ENCODE measurements around the gene MPP1.

MPP1 gene

DNA sequence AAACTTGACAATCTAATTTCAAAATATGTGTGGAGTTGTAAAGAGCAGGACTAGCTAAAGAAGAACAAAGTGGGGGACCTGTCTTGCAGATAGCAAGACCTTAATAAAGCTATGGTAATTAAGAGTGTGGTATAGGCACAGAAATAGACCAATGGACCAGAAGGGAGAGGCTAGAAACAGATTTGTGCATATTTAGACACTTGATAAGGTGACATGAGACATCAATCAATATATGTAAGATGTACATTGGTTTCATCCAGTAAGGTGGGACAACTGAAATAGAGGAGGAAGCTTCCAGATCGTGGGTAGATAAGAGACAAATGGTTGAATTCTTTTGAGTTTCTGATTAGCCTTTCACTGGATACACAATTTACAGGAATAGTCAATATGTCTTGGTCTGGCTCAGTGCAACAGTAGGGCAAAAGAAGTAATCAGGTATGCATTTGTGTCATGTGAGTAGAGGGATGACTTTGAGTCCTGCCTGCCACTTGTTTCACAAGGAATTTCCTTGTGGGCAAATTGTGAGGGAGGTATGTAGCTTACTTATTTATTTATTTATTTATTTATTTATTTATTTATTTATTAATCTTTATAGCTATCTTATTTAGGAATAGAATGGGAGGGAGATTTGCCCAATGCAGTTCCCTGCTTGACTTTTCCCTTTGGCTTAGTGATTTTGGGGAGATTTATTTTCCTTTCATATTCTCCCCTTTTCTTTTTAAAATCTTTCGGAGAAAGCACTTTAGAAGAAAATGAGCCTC is 7.2 kb upstream of the MPP1 start:
- no peak for DNase-seq

DNA sequence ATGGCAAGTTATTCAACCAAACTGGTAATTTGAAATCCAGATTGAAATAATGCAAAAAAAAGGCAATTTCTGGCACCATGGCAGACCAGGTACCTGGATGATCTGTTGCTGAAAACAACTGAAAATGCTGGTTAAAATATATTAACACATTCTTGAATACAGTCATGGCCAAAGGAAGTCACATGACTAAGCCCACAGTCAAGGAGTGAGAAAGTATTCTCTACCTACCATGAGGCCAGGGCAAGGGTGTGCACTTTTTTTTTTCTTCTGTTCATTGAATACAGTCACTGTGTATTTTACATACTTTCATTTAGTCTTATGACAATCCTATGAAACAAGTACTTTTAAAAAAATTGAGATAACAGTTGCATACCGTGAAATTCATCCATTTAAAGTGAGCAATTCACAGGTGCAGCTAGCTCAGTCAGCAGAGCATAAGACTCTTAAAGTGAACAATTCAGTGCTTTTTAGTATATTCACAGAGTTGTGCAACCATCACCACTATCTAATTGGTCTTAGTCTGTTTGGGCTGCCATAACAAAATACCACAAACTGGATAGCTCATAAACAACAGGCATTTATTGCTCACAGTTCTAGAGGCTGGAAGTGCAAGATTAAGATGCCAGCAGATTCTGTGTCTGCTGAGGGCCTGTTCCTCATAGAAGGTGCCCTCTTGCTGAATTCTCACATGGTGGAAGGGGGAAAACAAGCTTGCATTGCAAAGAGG is 4.8 kb upstream of the MPP1 start:
- DNase-seq: no peak

GRCh38 chrX:154806837-154807501 is 1.7 kb upstream of the MPP1 start:
- no peak for DNase-seq

DNA sequence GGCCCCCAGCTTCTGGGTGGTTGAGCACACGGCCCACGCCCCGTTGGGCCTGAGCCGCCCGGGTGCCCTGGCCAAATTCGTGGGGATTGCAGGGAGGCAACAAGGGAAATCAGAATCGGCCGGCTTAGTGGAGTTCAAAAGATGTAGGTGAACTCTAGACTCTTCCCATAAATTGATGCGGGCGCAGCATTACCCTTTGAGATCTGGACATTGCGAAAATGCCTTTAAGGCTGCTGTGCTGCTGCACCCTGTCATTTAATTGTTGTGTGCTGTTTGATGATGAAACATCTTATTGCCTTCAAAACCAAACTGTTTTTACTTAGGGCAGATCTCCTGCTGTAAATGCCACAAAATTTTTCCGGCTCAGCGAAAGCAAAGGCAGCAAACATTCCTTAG is 409 bp upstream of the MPP1 start:
- DNase-seq: no peak

DNA sequence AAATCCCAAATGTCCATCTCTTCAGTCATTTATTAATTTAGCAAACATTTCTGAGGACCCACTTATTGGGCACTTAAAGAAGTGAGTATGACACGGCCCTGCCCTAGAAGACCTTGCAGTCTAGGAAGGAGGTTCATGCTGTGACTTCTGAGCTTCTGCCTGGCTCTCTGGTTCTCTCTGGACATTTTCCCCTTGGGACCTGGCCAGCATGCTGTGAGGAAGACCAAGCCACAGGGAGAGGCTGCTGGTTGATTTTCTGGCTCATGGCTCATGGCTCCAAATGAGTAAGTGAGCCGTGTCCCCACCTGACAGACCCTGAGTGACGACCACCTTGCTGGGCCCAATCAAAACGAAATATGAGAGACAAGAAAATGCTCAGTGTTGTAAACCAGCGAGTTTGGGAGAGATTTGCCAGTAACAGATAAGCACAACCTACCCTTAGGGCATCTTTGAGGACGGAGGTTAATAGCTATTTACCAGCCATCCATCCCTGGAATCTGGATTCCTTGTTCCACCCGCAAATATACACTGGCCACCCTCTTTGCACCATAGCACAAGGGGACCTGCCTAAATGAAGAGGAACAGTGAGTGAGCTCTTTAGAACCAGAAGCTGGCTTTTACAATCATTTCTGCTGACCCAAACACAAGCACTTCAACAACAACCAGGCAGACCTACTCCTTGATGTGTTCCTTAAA is 876 bp downstream of the MPP1 start:
- no peak for DNase-seq

DNA sequence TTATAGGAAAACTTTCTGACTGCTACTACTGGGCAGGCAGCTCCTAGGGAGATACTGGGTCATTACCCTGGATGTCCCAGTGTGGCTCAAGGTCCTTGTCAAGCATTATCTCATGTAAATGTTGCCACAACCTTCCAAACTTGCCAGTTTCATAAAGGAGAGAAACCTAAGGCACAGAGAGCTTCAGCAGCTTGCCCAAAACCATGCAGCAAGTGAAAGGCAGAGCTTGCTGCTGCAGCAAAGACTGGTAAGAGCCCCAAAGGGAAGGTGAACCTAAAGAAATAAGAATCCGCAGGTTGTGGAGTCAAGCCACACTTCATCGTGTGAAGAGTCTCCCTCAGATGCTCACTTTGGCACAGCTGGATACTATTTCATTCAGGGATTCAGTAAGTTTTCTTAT is 2.3 kb downstream of the MPP1 start:
- no peak for DNase-seq

DNA sequence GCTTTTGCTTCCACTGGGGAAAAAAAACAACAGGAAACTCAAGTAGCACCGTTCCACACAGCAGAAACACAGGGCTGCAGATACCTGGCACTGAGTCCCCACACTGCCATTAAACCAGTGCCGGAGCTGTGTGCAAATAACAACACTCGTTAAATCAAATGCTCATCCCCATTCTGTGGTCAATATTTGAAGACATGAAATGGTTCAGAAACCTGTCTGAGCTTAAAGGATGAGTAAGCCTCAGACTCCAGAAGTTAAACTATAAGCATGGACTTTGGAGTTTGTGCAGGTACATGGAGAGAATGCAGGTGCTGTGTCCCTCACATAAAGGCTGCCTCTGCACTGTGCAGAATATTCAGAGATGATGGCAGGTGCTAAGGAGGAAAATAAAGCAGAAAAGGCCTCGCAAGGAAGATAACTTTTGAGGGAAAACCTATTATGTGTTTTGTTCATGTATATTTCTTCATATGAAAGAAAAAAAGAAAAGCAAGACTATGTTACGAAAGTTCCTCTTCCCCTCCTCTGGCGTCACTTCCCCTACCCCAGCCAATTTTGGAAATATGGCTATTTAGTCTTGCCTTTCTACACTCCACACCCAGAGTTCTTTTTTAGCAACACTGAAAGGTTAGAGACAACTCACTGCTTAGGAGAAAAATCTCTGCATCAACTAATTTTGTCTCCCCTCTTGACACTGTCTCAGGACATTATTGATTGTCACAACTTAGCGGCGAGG is 4.6 kb downstream of the MPP1 start:
- DNase-seq: no peak

DNA sequence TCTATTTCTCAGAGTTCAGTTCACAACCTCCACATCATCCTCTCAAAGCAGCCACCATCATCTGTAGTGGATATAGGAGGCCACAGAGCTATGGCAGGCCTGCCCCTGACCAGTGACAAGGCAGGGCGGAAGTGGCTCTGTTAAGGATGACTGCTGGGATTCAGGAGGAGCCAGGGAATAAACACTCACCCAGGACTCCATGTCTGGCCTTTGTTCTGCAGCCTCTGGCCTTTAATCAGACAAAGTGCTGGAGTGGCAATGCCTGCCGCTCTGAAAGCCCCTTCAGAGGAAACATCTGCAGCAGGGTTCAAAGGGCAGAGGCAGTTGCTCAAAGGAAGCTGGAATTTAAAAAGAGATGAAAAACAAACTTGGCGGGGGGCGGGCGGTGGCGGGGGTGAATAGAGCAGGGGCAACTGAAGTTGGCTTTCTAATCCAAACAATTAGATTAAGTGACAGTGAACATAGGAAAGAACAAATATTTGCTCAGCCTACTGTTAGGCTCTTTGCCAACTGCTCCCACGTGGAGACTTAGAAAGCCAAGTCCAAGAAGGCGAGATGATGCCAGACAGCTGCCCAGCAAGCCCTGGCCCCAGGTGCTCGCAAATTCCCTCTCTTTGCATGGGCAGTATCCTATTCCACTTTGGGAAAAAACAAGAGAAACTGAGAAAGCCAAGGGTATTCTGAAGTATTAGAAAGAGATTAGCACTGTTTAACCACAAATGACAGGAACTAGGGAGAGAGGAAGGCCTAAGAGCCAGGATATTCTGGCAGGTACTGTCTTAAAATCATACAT is 5.5 kb downstream of the MPP1 start:
- DNase-seq: no peak

GRCh38 chrX:154797006-154797405 is 8.3 kb downstream of the MPP1 start:
- no peak for DNase-seq

- DNase-seq: no peak
Observed at GRCh38 chrX:154795016-154795415, 10.3 kb downstream of the MPP1 start.

GRCh38 chrX:154793084-154793795 is 12.0 kb downstream of the MPP1 start:
- no peak for DNase-seq

GRCh38 chrX:154791939-154792338 is 13.3 kb downstream of the MPP1 start:
- no peak for DNase-seq

- DNase-seq: no peak
Observed at GRCh38 chrX:154791467-154791866, 13.8 kb downstream of the MPP1 start.

DNA sequence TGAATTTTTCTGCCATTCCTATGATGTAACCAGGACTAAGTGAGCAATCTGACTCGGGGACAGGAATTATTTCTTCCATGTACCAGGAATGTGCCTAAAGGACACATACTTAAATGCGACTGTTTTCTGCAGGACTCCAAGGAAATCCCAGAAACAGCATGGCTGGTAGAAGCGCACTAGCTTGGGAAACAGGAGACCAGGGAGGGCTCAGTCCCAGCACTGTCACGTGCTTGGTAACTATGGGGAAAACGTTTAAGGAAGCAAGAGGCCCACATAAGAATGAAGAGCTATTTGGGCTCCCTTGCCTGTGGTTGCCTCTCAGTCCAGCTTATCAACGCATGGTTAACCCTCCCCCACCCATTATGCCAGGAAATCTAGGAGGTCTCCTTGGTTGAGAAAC is 19.6 kb downstream of the MPP1 start:
- no peak for DNase-seq

DNA sequence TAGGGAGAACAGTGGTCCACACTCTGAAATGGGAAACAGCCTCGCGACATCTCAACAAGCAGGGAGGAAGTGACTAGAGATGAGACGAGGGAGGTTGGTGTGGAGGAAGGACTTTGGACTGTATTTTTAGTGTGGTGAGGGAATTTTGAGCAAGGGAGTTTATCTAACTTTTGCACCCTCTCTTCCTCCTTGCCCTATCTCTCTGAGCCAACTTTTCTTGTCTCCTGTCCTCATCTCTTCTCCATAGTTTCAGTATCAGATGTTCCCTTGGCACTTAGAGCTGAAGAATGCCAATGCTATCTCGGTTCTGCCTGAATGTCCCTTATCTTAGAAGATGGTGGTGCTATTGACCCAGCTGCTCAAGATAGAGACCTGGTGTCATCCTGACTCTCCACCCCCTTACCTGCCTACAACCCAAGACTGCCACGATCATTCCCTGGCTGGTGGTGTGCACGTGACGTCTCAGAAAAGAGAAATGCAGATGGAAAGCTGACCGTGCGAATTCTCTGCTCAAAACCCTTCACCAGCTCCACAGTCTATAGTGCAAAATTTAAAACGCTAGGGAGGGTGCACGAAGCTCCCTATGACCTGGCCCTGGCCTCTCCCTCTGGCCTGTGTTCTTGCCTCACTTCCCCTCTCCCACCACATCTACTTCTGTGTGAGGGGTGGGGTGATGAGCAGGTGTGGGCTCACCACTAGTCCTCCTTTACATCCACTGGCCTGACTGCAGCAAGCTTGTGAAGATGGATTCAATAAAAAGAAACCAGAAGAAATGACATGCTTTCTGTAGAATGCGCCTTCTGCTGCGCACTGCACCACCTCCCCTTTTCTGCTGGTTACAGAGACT is 20.9 kb downstream of the MPP1 start:
- no peak for DNase-seq

DNA sequence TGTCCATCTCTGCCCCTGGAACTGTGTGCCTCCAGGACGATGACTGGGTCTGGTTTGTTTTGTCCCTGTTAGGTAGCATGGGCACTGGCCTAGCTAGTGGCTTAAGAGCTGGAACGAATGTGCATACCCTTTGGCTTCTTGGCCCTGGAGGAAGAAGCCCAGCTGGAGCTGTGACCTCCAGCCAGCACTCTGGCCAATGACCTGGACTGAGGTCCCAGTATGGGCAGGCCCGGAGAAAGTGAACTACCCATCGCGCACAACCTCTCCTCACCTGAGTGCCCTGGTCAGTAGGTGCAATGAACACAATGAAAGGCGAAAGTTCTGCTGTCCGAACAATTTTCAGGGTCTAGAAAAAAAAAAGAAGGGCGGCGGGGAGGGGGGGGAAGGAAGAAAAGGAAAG is 24.3 kb downstream of the MPP1 start:
- DNase-seq: no peak

DNA sequence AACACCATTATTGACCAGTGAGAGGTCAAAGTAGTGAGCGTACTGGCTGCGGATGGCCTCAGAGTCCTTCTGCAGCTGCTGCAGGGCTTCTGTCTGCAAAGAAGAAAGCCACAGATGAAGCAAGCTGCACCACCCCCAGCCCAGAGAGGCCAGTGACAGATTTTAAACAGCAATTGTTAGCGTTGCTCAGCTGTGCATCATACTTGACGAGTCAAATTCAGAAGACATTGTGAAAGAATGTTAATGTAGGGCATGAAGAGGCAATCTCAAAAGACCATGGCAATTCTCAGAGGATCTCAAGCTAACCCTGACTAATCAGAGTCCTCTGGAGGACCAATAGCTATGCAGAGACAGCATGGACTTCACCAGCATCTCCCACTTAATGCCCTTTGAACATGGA is 26.0 kb downstream of the MPP1 start:
- DNase-seq: no peak

GRCh38 chrX:154776753-154777152 is 28.5 kb downstream of the MPP1 start:
- DNase-seq: no peak

- DNase-seq: peak; percentile 36
Observed at GRCh38 chrX:154775419-154776349, 29.6 kb downstream of the MPP1 start.

All from activated naive CD4-positive, alpha-beta T cell treated with anti-CD3 and anti-CD28 coated beads, Interleukin-2, amount 50 U/mL, for 16 hours (primary cell).